H1 (cell line): ENCODE measurements around the gene PKD1L1. TPM values are rescaled to one million over a fixed set of nuclear protein-coding genes. Genes with fewer than 3 reads are reported as not detected.

Source experiments
- CTCF ChIA-PET: fragments of 300-600 bp; sonication (Branson Sonifier 250); formaldehyde crosslinking; loops from one replicate; lab custom pipeline; 2021; ENCODE audit not compliant: partially characterized antibody; lab: Charles Lee
- POLR2A ChIA-PET: fragments of 300-600 bp; sonication (Branson Sonifier 250); formaldehyde crosslinking; loops from one replicate; lab custom pipeline; 2021; ENCODE audit warnings: inconsistent platforms; ENCODE audit not compliant: partially characterized antibody; lab: Charles Lee
- DNase-seq, 2 experiments: peaks; one replicate each; pipeline versions ENCODE4 v3.0.0 to v3.0.0-alpha.2; 2010 to 2022; ENCODE audit warnings: low spot score in 2 of 2, low read depth in 1 of 2, mixed read lengths in 1 of 2
- FAIRE-seq: peaks from 2 replicates; lab custom pipeline; 2011; peaks lifted over from hg19 to GRCh38; lab: Jason Lieb, UNC
- H2AFZ ChIP-seq: 2 replicates; pipeline ENCODE4 v1.8.1; 2012; ENCODE audit warnings: low read length, inconsistent platforms
- H2AK5ac ChIP-seq: 2 replicates; pipeline ENCODE4 v1.6.1; 2013; ENCODE audit warnings: low read depth, low read length
- H2BK120ac ChIP-seq: replicated peaks from 2 replicates; pipeline ENCODE3; 2013; ENCODE audit warnings: low read depth, low read length, inconsistent platforms
- H2BK12ac ChIP-seq: 2 replicates; pipeline ENCODE4 v1.6.1; 2013; ENCODE audit warnings: low read depth, low read length
- H2BK15ac ChIP-seq: 2 replicates; pipeline ENCODE4 v1.6.1; 2013; ENCODE audit warnings: low read length
- H2BK20ac ChIP-seq: 2 replicates; pipeline ENCODE4 v1.6.1; 2013; ENCODE audit warnings: low read length
- H2BK5ac ChIP-seq: 2 replicates; pipeline ENCODE4 v1.6.1; 2013; ENCODE audit warnings: low read depth, low read length
- H3K14ac ChIP-seq: 2 replicates; pipeline ENCODE4 v1.6.1; 2013; ENCODE audit warnings: inconsistent platforms; ENCODE audit not compliant: insufficient read length
- H3K18ac ChIP-seq: 2 replicates; pipeline ENCODE4 v1.6.1; 2013; ENCODE audit warnings: low read length; ENCODE audit errors: extremely low read depth
- H3K23ac ChIP-seq: 2 replicates; pipeline ENCODE4 v1.6.1; 2013; ENCODE audit warnings: inconsistent platforms; ENCODE audit not compliant: insufficient read length
- H3K23me2 ChIP-seq: 2 replicates; pipeline ENCODE4 v1.6.1; 2013; ENCODE audit warnings: low read depth, low read length
- H3K27ac ChIP-seq: 2 replicates; pipeline ENCODE4 v1.6.1; 2011; ENCODE audit warnings: low read depth, low read length, inconsistent platforms
- H3K27me3 ChIP-seq, 4 experiments: replicated peaks in 1 of 4; 1 replicate in 1 of 4; 2 replicates in 3 of 4; pipeline versions ENCODE4 v1.6.1 to v1.8.1; 2011 to 2013; ENCODE audit warnings: low read length in 3 of 4, mild to moderate bottlenecking in 3 of 4, inconsistent platforms in 2 of 4, mixed read lengths in 2 of 4, moderate library complexity in 1 of 4; ENCODE audit not compliant: control insufficient read depth in 3 of 4, insufficient read depth in 3 of 4; ENCODE audit errors: extremely low read depth in 1 of 4
- H3K36me3 ChIP-seq, 4 experiments: 2 replicates each; pipeline versions ENCODE4 v1.6.1 to v1.8.1; 2011 to 2013; ENCODE audit warnings: mild to moderate bottlenecking in 4 of 4, low read length in 3 of 4, moderate library complexity in 2 of 4, control low read depth in 1 of 4, inconsistent platforms in 1 of 4; ENCODE audit not compliant: insufficient read depth in 4 of 4, control insufficient read depth in 2 of 4
- H3K4ac ChIP-seq: replicated peaks from 2 replicates; pipeline ENCODE3; 2013; ENCODE audit warnings: low read length, low read depth, mixed read lengths, inconsistent platforms; ENCODE audit not compliant: insufficient read length
- H3K4me1 ChIP-seq, 4 experiments: replicated peaks in 1 of 4; 1 replicate in 1 of 4; 2 replicates in 3 of 4; pipeline versions ENCODE4 v1.6.1 to v1.8.1; 2011 to 2013; ENCODE audit warnings: low read length in 3 of 4, inconsistent platforms in 2 of 4, mixed read lengths in 1 of 4; ENCODE audit not compliant: insufficient read depth in 4 of 4, control insufficient read depth in 3 of 4
- H3K4me2 ChIP-seq, 2 experiments: 2 replicates each; pipeline versions ENCODE4 v1.6.1 to v1.8.1; 2011 to 2013; ENCODE audit warnings: low read depth in 2 of 2, low read length in 2 of 2, control low read depth in 1 of 2, inconsistent platforms in 1 of 2, mild to moderate bottlenecking in 1 of 2; ENCODE audit not compliant: insufficient read depth in 1 of 2
- H3K4me3 ChIP-seq, 4 experiments: fragments of 200-600, 300-600 bp in 1 of 4; sonication (generic), shearing (Covaris generic), sonication (Bioruptor Twin) in 1 of 4; 2 replicates each; pipeline versions ENCODE4 v1.5.1 to v1.8.1; 2011 to 2016; ENCODE audit warnings: low read length in 4 of 4, low read depth in 3 of 4, control low read depth in 2 of 4, inconsistent platforms in 2 of 4, mild to moderate bottlenecking in 2 of 4, mixed read lengths in 1 of 4, moderate library complexity in 1 of 4; ENCODE audit not compliant: insufficient read depth in 2 of 4; ENCODE audit errors: extremely low read depth in 1 of 4
- H3K56ac ChIP-seq: replicated peaks from 2 replicates; pipeline ENCODE3; 2013; ENCODE audit warnings: low read depth, mild to moderate bottlenecking, mixed read lengths, low read length, inconsistent platforms; ENCODE audit not compliant: insufficient read length
- H3K79me1 ChIP-seq: 2 replicates; pipeline ENCODE4 v1.6.1; 2013; ENCODE audit warnings: low read depth, low read length, control low read depth
- H3K79me2 ChIP-seq, 2 experiments: 2 replicates each; pipeline versions ENCODE4 v1.6.1 to v1.8.1; 2012 to 2013; ENCODE audit warnings: low read length in 2 of 2, mild to moderate bottlenecking in 2 of 2, inconsistent platforms in 1 of 2; ENCODE audit not compliant: insufficient read depth in 2 of 2, control insufficient read depth in 1 of 2
- H3K9ac ChIP-seq, 4 experiments: replicated peaks in 1 of 4; 1 replicate in 1 of 4; 2 replicates in 3 of 4; pipeline versions ENCODE4 v1.6.1 to v1.8.1; 2011 to 2013; ENCODE audit warnings: low read depth in 3 of 4, low read length in 3 of 4, control low read depth in 2 of 4, mild to moderate bottlenecking in 2 of 4, moderate library complexity in 2 of 4, inconsistent platforms in 1 of 4; ENCODE audit errors: extremely low read depth in 1 of 4
- H3K9me3 ChIP-seq, 2 experiments: 2 replicates each; pipeline versions ENCODE4 v1.6.1 to v1.8.1; 2012 to 2013; ENCODE audit warnings: mild to moderate bottlenecking in 2 of 2, moderate library complexity in 2 of 2, control low read depth in 1 of 2, inconsistent platforms in 1 of 2, low read depth in 1 of 2, low read length in 1 of 2, mixed read lengths in 1 of 2; ENCODE audit not compliant: insufficient read depth in 2 of 2
- H4K20me1 ChIP-seq, 2 experiments: replicated peaks in 1 of 2; 2 replicates each; pipeline versions ENCODE3 to v1.8.1; 2011 to 2013; ENCODE audit warnings: inconsistent platforms in 2 of 2, low read length in 2 of 2, mild to moderate bottlenecking in 1 of 2; ENCODE audit not compliant: insufficient read depth in 2 of 2, control insufficient read depth in 1 of 2
- H4K5ac ChIP-seq: 2 replicates; pipeline ENCODE4 v1.6.1; 2013; ENCODE audit warnings: low read length, low read depth, mixed read lengths, inconsistent platforms; ENCODE audit not compliant: insufficient read length
- H4K8ac ChIP-seq: 2 replicates; pipeline ENCODE4 v1.8.0; 2013; ENCODE audit warnings: mild to moderate bottlenecking, moderate library complexity, low read length, inconsistent platforms; ENCODE audit not compliant: insufficient read depth; ENCODE audit errors: extremely low read depth
- H4K91ac ChIP-seq: replicated peaks from 2 replicates; pipeline ENCODE3; 2013; ENCODE audit warnings: low read length, mixed read lengths, inconsistent platforms; ENCODE audit not compliant: insufficient read length
- BCL11A ChIP-seq, 2 experiments: IDR thresholded peaks; one replicate each; pipeline ENCODE4 v1.6.1; 2011; ENCODE audit warnings: low read depth in 2 of 2, low read length in 2 of 2, mild to moderate bottlenecking in 2 of 2
- BRCA1 ChIP-seq: IDR thresholded peaks from 2 replicates; pipeline ENCODE4 v1.6.1; 2012; ENCODE audit warnings: low read depth, low read length, improper control_type of control experiment
- EZH2 ChIP-seq: fragments of 200-600 bp; sonication (generic); IDR thresholded peaks from 2 replicates; pipeline ENCODE4 v1.7.1; 2012; ENCODE audit warnings: low read depth, mild to moderate bottlenecking, moderate library complexity, low read length, inconsistent platforms; ENCODE audit not compliant: severe bottlenecking
- RNF2 ChIP-seq: fragments of 200-900, 300-1000 bp; sonication (generic); IDR thresholded peaks from 2 replicates; pipeline ENCODE4 v1.7.1; 2016; ENCODE audit warnings: borderline replicate concordance, low read depth, mild to moderate bottlenecking, antibody characterized with exemption, low read length; ENCODE audit not compliant: poor library complexity, severe bottlenecking; ENCODE audit errors: missing control alignments
- RXRA ChIP-seq: IDR thresholded peaks from 2 replicates; pipeline ENCODE4 v1.6.1; 2011; ENCODE audit warnings: low read depth, mild to moderate bottlenecking, low read length, moderate library complexity; ENCODE audit not compliant: insufficient read depth
- SIRT6 ChIP-seq: IDR thresholded peaks from one replicate; pipeline ENCODE4 v1.7.1; 2012; ENCODE audit warnings: low read length, inconsistent platforms
- TBP ChIP-seq: IDR thresholded peaks from 2 replicates; pipeline ENCODE4 v1.6.1; 2011; ENCODE audit warnings: low read depth, low read length, improper control_type of control experiment
- WGBS, 2 experiments: shearing (Covaris generic) in 1 of 2; methylation state at CpG; one replicate each; pipeline versions ENCODE4 v1.1.6 to v1.1.7; 2013 to 2015; ENCODE audit warnings: low lambda C conversion rate in 2 of 2, mixed read lengths in 2 of 2, inconsistent platforms in 1 of 2, low coverage in 1 of 2, missing lambda C conversion rate in 1 of 2; ENCODE audit not compliant: insufficient replicate concordance in 2 of 2, insufficient coverage in 1 of 2, insufficient read length in 1 of 2; ENCODE audit errors: extremely low coverage in 1 of 2, missing lambda C conversion rate in 1 of 2; 5-methylcytosine and 5-hydroxymethylcytosine counted together
- polyA plus RNA-seq, 7 experiments: library from polyadenylated mRNA; depleted of rRNA in 3 of 7; stranded (reverse) in 5 of 7; unstranded in 2 of 7; fragments of >200 nt in 5 of 7; fragments of 200-250 nt in 2 of 7; gene quantifications; 1 replicate in 5 of 7; 2 replicates in 1 of 7; 4 replicates in 1 of 7; pipeline versions ENCODE4 v1.2.1 to v1.2.3, GENCODE V29; 2011 to 2013; ENCODE audit warnings: missing spikeins in 2 of 7, mixed read lengths in 2 of 7
- total RNA-seq: library from RNA; stranded (reverse); fragmentation: NEBNext Ultra II Directional; extraction: Animal tissue kit (Norgen Biotek cat#: 25700); gene quantifications from 2 replicates; pipeline ENCODE4 v1.2.1, GENCODE V29; 2021
- TF ChIP-seq, protein P1 (sequence below): IDR thresholded peaks from 2 replicates; pipeline ENCODE4 v1.6.1; 2011; ENCODE audit warnings: low read length, improper control_type of control experiment

Gene PKD1L1
- total and polyA plus RNA-seq, 2 of the 8 experiments (the other 6 are each of a cell fraction or from before 2014, with no cell fraction given), result 0.22 to 0.35 TPM

DNA sequence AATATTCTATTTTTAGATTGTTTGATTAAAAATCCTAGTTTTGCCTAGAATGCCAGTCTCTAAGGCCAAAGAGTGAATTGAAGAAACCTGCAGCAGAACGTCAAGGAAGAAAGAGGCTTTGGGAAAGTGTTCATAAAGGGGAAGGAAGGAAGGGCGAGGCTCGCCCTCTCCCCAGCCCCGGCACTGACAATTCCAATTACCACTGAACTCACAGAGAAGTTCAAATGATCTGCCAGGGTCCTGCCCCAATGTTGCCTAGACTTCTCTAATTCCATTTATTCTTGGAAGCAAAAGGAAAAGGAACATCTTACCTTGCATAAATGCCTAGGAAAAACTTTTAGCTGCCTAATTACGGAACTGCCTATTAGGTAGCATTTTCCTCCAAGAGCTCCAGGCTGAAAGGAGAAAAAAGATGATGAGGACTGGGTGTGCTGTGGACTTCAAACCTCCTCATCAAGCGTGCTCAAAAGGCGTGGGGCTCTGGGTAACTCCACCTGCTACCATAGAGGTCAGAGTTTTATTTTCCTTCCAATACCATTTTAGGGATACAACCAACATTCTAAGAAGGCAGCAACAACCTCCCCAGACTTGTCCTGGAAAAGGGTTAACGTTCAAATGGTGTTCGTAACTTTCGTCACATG lies 134.5 kb downstream of the PKD1L1 start:
- Histone ChIP-seq H3K4me3 (no peak overlapping the region), H3K9me3 (no peaks in the 10 kb centered on the region), H3K14ac (no peak overlapping the region), H3K79me1 (no peaks in the 10 kb centered on the region), H2AK5ac (no peak overlapping the region), H4K20me1 (no peaks in the 10 kb centered on the region), H2BK15ac (no peak overlapping the region), H4K5ac (no peak overlapping the region), H2AFZ (no peak overlapping the region), H3K27ac (no peak overlapping the region), H2BK12ac (no peak overlapping the region), H3K23me2 (no peaks in the 10 kb centered on the region), H4K91ac (no peak overlapping the region), H2BK5ac (no peak overlapping the region), H3K9ac (no peak overlapping the region), H3K18ac (no peak overlapping the region), H3K27me3 (no peaks in the 10 kb centered on the region), H3K36me3 (no peaks in the 10 kb centered on the region), H4K8ac (no peak overlapping the region), H3K4me2 (no peak overlapping the region), H3K4ac (no peak overlapping the region), H3K4me1 (0 out of 7 replicates have a peak, but pooled peaks cover 0 to 5% (median 0%) of the 10 kb centered on the region in 4 experiments), H2BK20ac (no peak overlapping the region), H2BK120ac (no peak overlapping the region), H3K79me2 (no peaks in the 10 kb centered on the region), H3K23ac (no peak overlapping the region), H3K56ac (no peak overlapping the region)
- TF ChIP-seq, protein P1, sequence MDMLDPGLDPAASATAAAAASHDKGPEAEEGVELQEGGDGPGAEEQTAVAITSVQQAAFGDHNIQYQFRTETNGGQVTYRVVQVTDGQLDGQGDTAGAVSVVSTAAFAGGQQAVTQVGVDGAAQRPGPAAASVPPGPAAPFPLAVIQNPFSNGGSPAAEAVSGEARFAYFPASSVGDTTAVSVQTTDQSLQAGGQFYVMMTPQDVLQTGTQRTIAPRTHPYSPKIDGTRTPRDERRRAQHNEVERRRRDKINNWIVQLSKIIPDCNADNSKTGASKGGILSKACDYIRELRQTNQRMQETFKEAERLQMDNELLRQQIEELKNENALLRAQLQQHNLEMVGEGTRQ, result no peak
- TF ChIP-seq BCL11A (IDR thresholded peaks at IDR 0.05; ENCODE audit: low read depth in 2 of 2, low read length in 2 of 2) (no peak), RNF2 (no peak), RXRA (no peak), EZH2 (no peak), SIRT6 (no peak), TBP (no peak), BRCA1 (no peak)
- 87% methylated on average over 9 of the region's 10 CpGs; no CpG with 5 or more reads in 1 of the 2 experiments for WGBS, 2 experiments
- FAIRE-seq, result no peak
- POLR2A ChIA-PET, result no interaction called here
- CTCF ChIA-PET, result interaction anchor here (1.6 to 3.0 kb wide), 2 partner anchors 124 to 548 kb away, joined by 4 to 13 read pairs; no protein-coding TSS in a partner anchor
- no peak for DNase-seq
